Astrocyte (in vitro differentiated cells and primary cell): ENCODE data around the gene EMC7.
A peak's percentile ranks its signal among the peaks of the same experiment; 100 is the strongest.

Experiments used
- CTCF ChIP-seq: IDR thresholded peaks from 2 replicates; pipeline ENCODE4 v1.5.1; 2011; ENCODE audit warnings: low read depth, mild to moderate bottlenecking, inconsistent platforms, low read length, moderate library complexity; ENCODE audit not compliant: insufficient read depth
- EZH2 ChIP-seq: IDR thresholded peaks from 2 replicates; pipeline ENCODE4 v1.6.1; 2012; ENCODE audit warnings: mild to moderate bottlenecking, low read length, inconsistent platforms; ENCODE audit not compliant: insufficient read depth

GRCh38 chr15:34109797-34110663, 8.4 kb upstream of the EMC7 start:
- TF ChIP-seq CTCF: peak; percentile 81
- no peak for TF ChIP-seq EZH2
